ENCODE measurements around the gene HOXA13.
A peak's percentile ranks its signal among the peaks of the same experiment; 100 is the strongest.

The HOXA13 gene

DNA sequence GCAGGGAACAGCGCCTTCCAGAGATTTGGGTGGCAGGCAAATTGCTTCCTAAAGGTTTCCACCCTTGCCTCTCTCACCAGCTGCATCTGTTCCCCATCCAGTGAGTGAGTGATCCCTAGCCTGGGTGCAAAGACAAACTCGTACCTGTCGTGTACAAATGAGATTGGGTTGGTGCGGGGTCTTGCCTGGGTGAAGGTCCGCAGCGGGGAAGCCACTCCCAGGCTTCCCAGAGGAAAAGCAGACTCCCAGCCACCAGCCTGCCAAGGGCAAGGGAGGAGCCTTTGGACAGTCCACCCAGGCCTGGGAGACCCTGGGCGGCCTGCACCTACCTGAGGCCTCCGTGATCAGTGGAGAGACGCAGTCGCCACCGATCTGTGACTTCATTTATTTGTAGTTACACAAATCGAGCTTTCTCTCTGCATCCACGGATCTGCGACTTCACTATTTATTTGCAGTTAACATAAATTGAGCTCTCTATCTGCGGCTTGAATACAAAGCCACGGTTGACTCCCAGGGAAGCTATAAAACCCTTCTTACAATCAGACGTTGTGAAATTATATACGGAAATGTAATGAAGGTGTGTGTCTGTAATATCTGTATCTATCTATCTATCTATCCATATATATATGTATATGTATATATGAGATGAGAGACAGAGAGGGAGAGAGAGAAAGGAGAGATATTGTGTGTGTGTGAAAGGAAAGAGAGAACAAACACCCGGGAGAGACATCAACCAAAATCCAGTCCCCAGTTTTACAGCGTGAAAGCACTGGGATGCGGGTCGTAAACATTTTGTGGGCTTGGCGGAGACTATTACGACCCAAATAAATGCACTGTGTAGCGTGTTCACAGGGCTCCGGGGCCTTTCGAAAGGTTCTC lies 40.4 kb downstream of the HOXA13 start:
- DNase-seq (ENCODE audit: low spot score) = no peak

GRCh38 chr7:27158436-27159265 lies 41.2 kb downstream of the HOXA13 start:
- DNase-seq (ENCODE audit: low spot score) = no peak

DNA sequence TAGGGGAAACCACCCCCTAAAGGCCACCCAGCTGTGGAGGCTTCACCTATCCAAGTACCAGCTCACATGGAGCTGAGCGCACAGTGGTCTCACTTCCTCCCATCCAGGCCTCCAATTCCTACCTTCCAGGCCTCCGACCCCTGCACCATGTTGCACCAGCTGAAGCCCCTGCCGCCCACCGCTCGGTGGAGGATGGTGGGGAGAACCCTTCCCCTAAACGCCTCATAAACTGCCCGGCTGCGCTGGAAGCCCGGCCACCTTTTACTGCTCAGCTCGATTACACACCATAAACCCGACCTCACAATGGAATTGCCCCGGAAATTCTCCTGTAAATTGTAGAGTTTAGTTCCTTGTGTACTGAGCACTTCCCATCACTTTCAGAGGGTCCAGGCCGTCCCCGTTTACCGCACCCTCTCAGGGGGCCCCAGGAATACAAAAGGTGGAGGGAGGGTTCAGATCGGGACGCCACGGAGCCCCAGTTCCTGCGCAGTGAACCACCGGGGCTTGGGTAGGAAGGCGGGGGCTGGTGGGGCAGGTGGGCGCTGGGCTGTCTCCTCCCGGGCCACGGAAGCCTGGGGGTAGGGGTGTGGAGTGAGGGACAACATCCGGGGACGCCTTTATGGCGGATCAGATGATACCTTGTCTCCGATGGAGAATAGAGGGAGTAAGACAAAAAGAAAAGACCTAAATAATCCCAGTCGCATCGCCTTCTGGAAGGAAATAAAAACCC lies 42.0 kb downstream of the HOXA13 start:
- no peak for DNase-seq (ENCODE audit: low spot score)

- DNase-seq (ENCODE audit: low spot score) = no peak
Measured at GRCh38 chr7:27156916-27157701, 42.8 kb downstream of the HOXA13 start.

- DNase-seq (ENCODE audit: low spot score) = no peak
Measured at GRCh38 chr7:27156508-27156898, 43.4 kb downstream of the HOXA13 start, which contains the start of gene HOXA7. Gene HOXA7, minus strand, starts transcription at chr7:27156675. Its CDS starts 130 bp downstream, at chr7:27156545.

DNA sequence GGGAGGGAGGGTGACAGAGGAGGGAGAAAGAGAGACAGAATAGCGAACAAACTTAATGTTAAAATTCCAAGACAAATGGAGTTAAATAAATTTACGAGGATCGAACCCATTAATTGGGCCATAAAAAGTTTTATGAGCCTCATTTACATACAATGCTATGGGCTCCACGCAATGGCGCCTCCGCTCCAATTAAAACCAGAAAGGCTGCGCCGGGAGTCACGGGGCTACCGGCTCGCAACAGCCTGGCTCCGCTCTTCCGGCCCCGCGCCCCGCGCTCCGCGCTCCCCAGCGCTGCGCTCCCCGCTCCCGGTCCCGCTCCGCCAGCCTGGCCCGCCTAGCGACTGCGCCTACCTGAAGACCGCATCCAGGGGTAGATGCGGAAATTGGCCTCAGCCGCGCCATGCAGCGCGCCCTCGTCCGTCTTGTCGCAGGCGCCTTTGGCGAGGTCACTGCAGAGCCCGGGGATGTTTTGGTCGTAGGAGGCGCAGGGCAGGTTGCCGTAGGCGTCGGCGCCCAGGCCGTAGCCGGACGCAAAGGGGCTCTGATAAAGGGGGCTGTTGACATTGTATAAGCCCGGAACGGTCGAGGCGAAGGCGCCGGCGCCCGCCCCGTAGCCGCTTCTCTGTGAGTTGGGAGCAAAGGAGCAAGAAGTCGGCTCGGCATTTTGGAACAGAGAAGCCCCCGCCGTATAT lies 43.9 kb downstream of the HOXA13 start:
- no peak for DNase-seq (ENCODE audit: low spot score)

GRCh38 chr7:27154901-27155815 lies 44.7 kb downstream of the HOXA13 start:
- DNase-seq (ENCODE audit: low spot score) = no peak

DNA sequence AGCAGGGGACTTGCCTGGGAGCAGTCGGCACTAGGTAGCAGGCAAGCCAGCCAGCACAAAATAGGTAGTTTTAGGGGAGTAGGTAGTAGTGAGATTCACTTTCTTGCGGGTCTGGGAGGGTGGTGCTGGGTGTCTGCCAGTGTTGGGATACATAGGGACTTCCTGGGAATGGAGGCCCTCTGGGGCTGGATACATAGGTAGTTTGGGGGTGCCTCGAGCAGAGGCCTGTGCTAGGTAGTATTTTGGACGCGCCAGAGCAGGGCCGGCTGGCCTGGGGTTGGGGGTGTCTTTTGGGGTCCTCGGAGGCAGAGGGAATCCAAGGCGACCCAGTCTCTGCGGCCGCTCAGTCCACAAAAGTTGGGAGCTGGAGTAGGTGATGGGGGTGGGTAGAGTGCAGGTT lies 45.5 kb downstream of the HOXA13 start:
- DNase-seq (ENCODE audit: low spot score) = no peak

- DNase-seq (ENCODE audit: low spot score) = no peak
Measured at GRCh38 chr7:27153526-27153925, 46.4 kb downstream of the HOXA13 start.

DNA sequence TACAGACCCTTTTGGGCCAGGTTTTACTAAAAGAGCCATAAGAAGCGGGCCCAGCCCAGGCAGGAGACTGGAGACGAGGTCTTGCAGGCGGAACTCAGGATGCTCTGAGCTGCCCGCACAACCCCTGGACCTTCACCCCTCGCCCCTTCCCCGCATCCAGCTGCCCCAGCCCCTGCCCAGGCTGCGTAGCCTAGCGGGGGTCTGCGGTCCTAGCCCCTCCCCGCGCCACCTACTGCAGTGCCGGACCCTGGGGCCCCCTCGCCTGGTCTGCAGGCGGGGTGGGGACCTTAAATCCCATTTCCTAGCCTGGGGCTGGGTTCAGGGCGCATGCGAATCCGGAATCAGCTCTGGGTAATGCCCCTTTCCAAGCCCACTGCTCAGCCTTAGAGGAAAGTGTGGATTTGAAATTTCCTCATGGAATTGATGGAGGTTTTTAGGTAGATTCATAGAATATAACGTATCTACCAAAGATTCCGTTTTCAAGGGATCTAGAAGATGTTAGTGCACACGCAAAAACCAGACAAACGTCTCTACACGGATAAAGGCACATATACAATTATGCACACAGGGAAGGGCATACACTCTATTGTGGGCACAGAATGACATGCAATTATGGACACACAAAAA lies 47.0 kb downstream of the HOXA13 start:
- no peak for DNase-seq (ENCODE audit: low spot score)

- no peak for DNase-seq (ENCODE audit: low spot score)
Measured at GRCh38 chr7:27151931-27152815, 47.7 kb downstream of the HOXA13 start, which contains the start of gene HOXA3. Gene HOXA3, minus strand, starts transcription at chr7:27152583. Its CDS starts 41,943 bp downstream, at chr7:27110640.

DNA sequence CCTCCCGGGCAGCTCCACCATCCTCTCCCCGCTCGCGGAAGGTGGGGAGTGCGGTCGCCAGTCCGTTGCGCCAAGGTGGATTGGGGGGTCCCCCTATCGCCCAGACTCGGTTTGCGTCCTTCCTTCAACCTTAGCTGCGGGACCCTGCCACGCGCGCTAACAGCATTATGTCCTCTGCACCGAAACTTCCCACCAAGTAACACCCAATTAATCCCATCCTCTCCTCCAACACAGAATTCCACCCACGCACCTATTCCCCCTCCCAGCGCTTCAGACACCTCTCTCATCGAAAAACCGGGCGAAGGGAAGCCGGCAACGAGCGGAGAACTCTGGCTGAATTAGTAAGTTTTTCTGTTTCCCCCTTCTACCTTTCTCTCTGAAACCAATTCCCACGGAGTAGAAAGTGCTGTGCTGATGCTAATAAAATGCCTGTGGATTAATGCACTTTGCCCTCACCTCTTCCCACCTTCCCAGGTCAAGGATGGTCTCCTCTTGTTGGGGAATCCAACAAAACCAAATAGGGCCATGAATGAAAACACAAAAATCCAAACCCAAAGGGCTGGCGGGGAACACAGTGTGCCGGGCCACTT lies 48.5 kb downstream of the HOXA13 start:
- DNase-seq (ENCODE audit: low spot score) = no peak

- peak; percentile 26 for DNase-seq (ENCODE audit: low spot score)
Measured at GRCh38 chr7:27150568-27151340, 49.1 kb downstream of the HOXA13 start.

- DNase-seq (ENCODE audit: low spot score) = no peak
Measured at GRCh38 chr7:27149842-27150567, 49.9 kb downstream of the HOXA13 start.

GRCh38 chr7:27148756-27149641 lies 50.9 kb downstream of the HOXA13 start:
- no peak for DNase-seq (ENCODE audit: low spot score)

Data from pons (tissue), 1 donor.